IPS-18c (cell line): ENCODE data around the gene ANXA8L1.
"Not testable (repeated sequence)": the region's sequence is repeated elsewhere in the genome, so short reads cannot be mapped to it uniquely, and the experiment has no call there.

Source experiments
- H3K4me3 ChIP-seq: 2 replicates; pipeline ENCODE4 v1.7.0; 2013; ENCODE audit warnings: low read depth, mild to moderate bottlenecking, low read length, moderate library complexity; ENCODE audit not compliant: insufficient read depth
- H3K9me3 ChIP-seq: one replicate; pipeline ENCODE4 v1.6.1; 2013; ENCODE audit warnings: mild to moderate bottlenecking, low read length, moderate library complexity; ENCODE audit not compliant: control insufficient read depth, insufficient read depth

ANXA8L1 gene

GRCh38 chr10:46375406-46375805 is at the start of gene ANXA8L1:
TSS of gene ANXA8L1 (plus strand) at chr10:46375776. CDS start at chr10:46375852, 76 bp downstream.
- H3K4me3 ChIP-seq, H3K9me3 ChIP-seq: not testable (repeated sequence)

GRCh38 chr10:46326066-46326465 is 49.5 kb upstream of the ANXA8L1 start:
- H3K4me3 ChIP-seq, result no peak overlapping the region
- no peaks in the 10 kb centered on the region for H3K9me3 ChIP-seq

- Histone ChIP-seq H3K4me3 (no peak overlapping the region), H3K9me3 (no peaks in the 10 kb centered on the region)
These were observed 48.6 kb upstream of the ANXA8L1 start for GRCh38 chr10:46326971-46327370.

- H3K9me3 ChIP-seq, result no peaks in the 10 kb centered on the region
These were observed 47.9 kb upstream of the ANXA8L1 start for GRCh38 chr10:46327685-46328084.

GRCh38 chr10:46328853-46329689 is 46.5 kb upstream of the ANXA8L1 start:
- Histone ChIP-seq H3K4me3 (no peak overlapping the region), H3K9me3 (no peaks in the 10 kb centered on the region)

More at GRCh38 chr10:46327685-46328084, 47.9 kb upstream of the ANXA8L1 start:
- no peak overlapping the region for H3K4me3 ChIP-seq

- no peak overlapping the region for H3K4me3 ChIP-seq
These were observed 45.9 kb upstream of the ANXA8L1 start for GRCh38 chr10:46329690-46330016.

GRCh38 chr10:46330894-46331293 is 44.7 kb upstream of the ANXA8L1 start:
- no peak overlapping the region for H3K4me3 ChIP-seq

More at GRCh38 chr10:46329690-46330016, 45.9 kb upstream of the ANXA8L1 start:
- no peaks in the 10 kb centered on the region for H3K9me3 ChIP-seq

GRCh38 chr10:46365484-46365883 is 10.1 kb upstream of the ANXA8L1 start:
- H3K4me3 ChIP-seq, H3K9me3 ChIP-seq: not testable (repeated sequence)

More at GRCh38 chr10:46330894-46331293, 44.7 kb upstream of the ANXA8L1 start:
- no peaks in the 10 kb centered on the region for H3K9me3 ChIP-seq

- not testable (repeated sequence) for H3K9me3 ChIP-seq
These were observed 8.4 kb upstream of the ANXA8L1 start for GRCh38 chr10:46367209-46367608.

GRCh38 chr10:46367666-46368240 is 7.8 kb upstream of the ANXA8L1 start:
- not testable (repeated sequence) for H3K4me3 ChIP-seq, H3K9me3 ChIP-seq

More at GRCh38 chr10:46367209-46367608, 8.4 kb upstream of the ANXA8L1 start:
- H3K4me3 ChIP-seq, result not testable (repeated sequence)

GRCh38 chr10:46368956-46369355 is 6.6 kb upstream of the ANXA8L1 start:
- not testable (repeated sequence) for H3K9me3 ChIP-seq, H3K4me3 ChIP-seq

GRCh38 chr10:46374410-46374809 is 1.2 kb upstream of the ANXA8L1 start:
- not testable (repeated sequence) for H3K4me3 ChIP-seq, H3K9me3 ChIP-seq

- H3K9me3 ChIP-seq, H3K4me3 ChIP-seq: not testable (repeated sequence)
These were observed 1.4 kb downstream of the ANXA8L1 start for GRCh38 chr10:46377022-46377421.

- not testable (repeated sequence) for H3K9me3 ChIP-seq
These were observed 2.1 kb downstream of the ANXA8L1 start for GRCh38 chr10:46377651-46378050.

GRCh38 chr10:46378108-46378507 is 2.5 kb downstream of the ANXA8L1 start:
- not testable (repeated sequence) for H3K4me3 ChIP-seq, H3K9me3 ChIP-seq

More at GRCh38 chr10:46377651-46378050, 2.1 kb downstream of the ANXA8L1 start:
- H3K4me3 ChIP-seq, result not testable (repeated sequence)

GRCh38 chr10:46379233-46379848 is 3.8 kb downstream of the ANXA8L1 start:
- not testable (repeated sequence) for H3K4me3 ChIP-seq, H3K9me3 ChIP-seq

- not testable (repeated sequence) for H3K9me3 ChIP-seq, H3K4me3 ChIP-seq
These were observed 10.3 kb downstream of the ANXA8L1 start for GRCh38 chr10:46385858-46386257.

- not testable (repeated sequence) for H3K4me3 ChIP-seq, H3K9me3 ChIP-seq
These were observed 11.1 kb downstream of the ANXA8L1 start for GRCh38 chr10:46386694-46387093.
